PFSK-1 (cell line): ENCODE measurements around the gene MAP7.

Experiments
- POLR2AphosphoS5 ChIP-seq: IDR thresholded peaks from 2 replicates; pipeline ENCODE4 v1.6.1; 2012; ENCODE audit warnings: low read depth, mild to moderate bottlenecking, control low read depth, low read length, moderate library complexity
- SIN3A ChIP-seq: IDR thresholded peaks from 2 replicates; pipeline ENCODE4 v1.6.1; 2012; ENCODE audit warnings: mild to moderate bottlenecking, low read length, moderate library complexity, borderline replicate concordance; ENCODE audit not compliant: insufficient read depth
- TAF1 ChIP-seq: IDR thresholded peaks from 2 replicates; pipeline ENCODE4 v1.6.1; 2012; ENCODE audit warnings: low read length, control low read depth, borderline replicate concordance; ENCODE audit not compliant: insufficient read depth
- TF ChIP-seq, protein P1 (sequence below), 2 experiments: IDR thresholded peaks; 2 replicates each; pipeline versions ENCODE4 v1.6.1 to v1.8.0; 2011 to 2012; ENCODE audit warnings: low read depth in 2 of 2, low read length in 2 of 2, control low read depth in 1 of 2, inconsistent platforms in 1 of 2, mild to moderate bottlenecking in 1 of 2, moderate library complexity in 1 of 2; ENCODE audit not compliant: insufficient read depth in 1 of 2

GRCh38 chr6:136337121-136337520, 213.1 kb downstream of the MAP7 start:
- TF ChIP-seq TAF1: no peak
- no peak for TF ChIP-seq POLR2AphosphoS5
- TF ChIP-seq, protein P1, sequence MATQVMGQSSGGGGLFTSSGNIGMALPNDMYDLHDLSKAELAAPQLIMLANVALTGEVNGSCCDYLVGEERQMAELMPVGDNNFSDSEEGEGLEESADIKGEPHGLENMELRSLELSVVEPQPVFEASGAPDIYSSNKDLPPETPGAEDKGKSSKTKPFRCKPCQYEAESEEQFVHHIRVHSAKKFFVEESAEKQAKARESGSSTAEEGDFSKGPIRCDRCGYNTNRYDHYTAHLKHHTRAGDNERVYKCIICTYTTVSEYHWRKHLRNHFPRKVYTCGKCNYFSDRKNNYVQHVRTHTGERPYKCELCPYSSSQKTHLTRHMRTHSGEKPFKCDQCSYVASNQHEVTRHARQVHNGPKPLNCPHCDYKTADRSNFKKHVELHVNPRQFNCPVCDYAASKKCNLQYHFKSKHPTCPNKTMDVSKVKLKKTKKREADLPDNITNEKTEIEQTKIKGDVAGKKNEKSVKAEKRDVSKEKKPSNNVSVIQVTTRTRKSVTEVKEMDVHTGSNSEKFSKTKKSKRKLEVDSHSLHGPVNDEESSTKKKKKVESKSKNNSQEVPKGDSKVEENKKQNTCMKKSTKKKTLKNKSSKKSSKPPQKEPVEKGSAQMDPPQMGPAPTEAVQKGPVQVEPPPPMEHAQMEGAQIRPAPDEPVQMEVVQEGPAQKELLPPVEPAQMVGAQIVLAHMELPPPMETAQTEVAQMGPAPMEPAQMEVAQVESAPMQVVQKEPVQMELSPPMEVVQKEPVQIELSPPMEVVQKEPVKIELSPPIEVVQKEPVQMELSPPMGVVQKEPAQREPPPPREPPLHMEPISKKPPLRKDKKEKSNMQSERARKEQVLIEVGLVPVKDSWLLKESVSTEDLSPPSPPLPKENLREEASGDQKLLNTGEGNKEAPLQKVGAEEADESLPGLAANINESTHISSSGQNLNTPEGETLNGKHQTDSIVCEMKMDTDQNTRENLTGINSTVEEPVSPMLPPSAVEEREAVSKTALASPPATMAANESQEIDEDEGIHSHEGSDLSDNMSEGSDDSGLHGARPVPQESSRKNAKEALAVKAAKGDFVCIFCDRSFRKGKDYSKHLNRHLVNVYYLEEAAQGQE (IDR thresholded peaks at IDR 0.05; ENCODE audit: insufficient read depth in 1 of 2, low read depth in 2 of 2, low read length in 2 of 2): no peak
- TF ChIP-seq SIN3A: no peak
